Activated CD8-positive, alpha-beta memory T cell treated with anti-CD3 and anti-CD28 coated beads, Interleukin-2, amount 50 U/mL, for 1 hour (primary cell): Measurements from ENCODE around the gene NOCT.
"Not testable (repeated sequence)": the region's sequence is repeated elsewhere in the genome, so short reads cannot be mapped to it uniquely, and the experiment has no call there.

ENCODE experiments used
- DNase-seq: peaks from one replicate; pipeline ENCODE4 v3.0.0-alpha.2; 2020; ENCODE audit errors: extremely low read depth

The NOCT gene

DNA sequence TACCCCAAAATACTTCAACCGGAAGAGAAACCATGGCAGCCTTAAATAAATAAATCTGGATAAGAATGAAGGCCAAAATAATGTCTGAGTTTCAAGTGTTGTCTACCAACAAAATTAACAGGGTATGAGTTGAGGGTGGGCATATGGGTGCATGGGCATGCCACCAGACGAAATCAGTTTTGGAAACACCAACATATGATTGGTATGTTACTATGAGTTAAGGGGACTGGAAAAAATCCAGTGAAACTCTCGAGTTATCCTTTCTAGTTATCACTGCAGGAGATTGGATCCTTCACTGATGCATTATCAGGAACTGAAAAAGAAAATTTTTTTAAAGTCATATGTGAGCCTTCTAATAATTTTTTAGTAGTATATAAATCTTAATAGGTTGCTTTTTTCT lies 32.4 kb downstream of the NOCT start:
- DNase-seq = no peak

DNA sequence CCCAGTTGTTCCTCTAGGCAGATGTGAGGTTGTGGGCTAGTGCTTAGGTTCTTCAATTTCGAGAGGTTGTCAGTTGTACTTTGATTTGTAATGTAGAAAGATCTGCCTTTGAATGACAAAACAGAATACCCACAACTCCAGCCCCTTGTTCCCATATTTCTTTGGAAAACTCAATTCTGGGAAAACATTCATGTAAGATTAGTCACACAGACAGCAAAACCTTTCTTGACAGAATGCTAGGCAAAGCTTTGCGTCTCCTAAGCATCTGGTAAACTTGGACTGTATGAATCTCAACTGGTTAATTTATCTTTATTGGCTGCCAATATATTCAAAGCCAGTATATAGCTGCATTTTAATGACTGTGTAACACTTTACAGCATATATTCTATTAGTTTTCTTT lies 34.9 kb downstream of the NOCT start:
- DNase-seq = no peak

DNA sequence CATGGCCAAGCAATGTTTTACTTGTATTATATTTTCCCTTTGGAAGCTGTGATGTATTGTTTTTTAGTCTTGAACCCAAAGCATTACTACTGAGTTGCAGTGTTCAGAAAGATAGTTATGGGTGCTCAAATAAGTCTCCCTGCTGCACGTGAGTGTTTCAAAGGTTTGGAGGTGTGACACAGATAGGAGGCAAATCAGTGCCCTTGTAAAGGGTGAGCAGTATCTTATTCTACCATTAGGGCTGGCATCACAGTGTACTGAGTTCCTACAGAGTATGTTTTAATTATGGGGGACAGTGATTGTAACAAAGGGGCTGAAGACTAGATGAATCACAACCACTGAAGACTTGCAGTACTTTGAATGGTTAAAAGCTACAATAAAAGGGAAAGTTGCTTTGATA lies 38.3 kb downstream of the NOCT start:
- DNase-seq = no peak

DNA sequence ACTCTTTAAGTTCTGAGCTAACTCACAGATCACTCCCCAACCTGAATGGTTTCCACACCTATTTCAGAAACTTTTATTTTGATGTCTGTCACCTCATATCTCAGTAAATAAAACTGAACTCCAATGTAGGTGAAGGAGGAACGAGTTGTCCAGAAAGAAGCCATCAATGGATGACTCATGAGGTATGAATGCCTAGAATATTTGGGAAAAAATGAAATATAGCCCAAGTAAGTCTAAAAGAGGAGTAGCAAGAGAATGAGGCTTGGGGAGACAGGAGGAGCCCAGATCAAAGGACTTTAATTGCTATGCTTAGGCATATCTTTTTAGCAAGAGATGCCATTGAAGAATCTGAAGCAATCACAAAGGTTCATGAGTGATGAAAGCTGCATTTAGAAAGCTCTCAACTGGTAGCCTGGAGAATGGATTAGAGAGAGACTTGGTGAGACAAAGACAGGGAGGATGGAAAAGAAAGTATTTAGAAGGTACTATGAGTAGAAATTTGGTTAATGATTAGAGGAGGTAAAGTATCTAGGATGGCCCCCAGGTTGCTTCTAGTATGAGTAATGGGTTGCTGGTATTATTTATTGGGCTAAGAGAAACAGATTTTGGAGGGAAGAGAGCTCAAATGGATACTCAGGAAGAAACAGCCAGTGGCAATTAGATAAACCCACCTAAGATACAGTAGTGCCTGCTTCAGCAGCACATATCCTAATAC lies 39.4 kb downstream of the NOCT start:
- no peak for DNase-seq

DNA sequence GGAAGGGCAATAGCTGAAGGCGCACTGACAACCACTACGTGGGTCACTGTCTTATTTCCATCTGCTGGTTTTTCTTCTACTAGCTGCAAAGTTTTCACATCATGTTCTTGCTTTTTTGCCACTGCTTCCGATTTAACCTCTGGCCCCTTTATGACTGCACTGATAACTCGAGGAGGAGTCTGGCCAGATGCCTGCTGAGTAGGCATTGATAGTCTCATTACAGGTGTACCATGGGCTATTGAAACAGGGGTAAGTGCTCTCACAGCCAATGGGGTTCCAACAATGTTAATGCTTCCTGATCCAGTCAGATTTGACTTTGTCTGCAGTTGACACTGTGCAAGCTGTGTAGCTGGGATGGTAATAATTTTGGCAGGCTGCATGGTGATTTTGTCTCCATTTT lies 43.4 kb downstream of the NOCT start:
- DNase-seq = not testable (repeated sequence)

DNA sequence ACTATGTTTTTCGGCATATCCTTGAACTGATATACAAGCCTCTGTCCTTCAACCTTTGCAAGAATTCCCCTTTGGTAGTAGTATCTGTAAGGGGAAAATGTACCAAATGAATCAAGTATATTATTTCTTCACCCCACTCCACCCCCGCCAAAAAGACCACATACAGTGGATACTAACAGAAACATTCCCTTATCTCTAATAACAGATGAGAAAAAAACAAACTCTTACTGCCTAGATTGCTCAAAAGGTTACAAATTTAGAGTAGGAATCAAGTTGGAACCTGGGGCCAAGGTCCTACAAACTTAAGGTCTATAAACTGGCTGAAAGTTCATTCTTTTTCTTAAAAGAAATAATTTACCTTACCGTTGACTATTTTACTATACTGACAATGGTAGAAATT lies 45.0 kb downstream of the NOCT start:
- DNase-seq = no peak

DNA sequence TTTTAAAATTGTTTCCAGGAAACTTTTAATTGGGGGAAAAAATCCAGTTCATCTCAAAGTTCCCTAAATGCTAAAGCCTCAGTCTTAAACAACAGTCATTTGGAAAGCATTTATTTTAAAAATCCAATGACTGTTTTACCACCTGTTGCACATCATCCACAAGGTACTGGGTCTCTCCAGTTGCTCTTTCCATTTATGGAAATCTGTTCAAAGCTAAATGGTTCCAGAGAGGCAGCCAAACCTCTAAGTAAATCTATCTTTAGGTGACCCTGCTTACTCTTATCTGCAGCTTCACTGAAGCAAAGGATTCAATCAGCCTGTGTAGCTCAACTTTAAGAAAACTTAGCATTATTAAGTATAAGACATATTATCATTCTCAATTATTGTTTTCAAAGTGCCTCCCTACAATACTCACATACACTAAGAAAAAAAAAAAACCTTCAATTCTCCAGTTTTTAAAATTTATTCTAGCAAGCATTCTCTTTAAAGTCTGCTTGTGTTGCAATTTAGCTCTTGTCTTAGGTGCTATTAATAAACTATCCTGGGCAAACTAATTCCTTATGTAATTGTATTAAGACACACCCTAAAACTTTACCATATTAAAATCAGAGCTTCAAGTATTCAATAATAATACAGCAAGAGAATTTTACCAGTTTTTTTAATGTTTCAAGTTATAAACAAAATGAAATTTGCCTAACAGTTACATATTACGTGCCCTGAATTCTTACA lies 60.6 kb downstream of the NOCT start:
- DNase-seq = no peak

DNA sequence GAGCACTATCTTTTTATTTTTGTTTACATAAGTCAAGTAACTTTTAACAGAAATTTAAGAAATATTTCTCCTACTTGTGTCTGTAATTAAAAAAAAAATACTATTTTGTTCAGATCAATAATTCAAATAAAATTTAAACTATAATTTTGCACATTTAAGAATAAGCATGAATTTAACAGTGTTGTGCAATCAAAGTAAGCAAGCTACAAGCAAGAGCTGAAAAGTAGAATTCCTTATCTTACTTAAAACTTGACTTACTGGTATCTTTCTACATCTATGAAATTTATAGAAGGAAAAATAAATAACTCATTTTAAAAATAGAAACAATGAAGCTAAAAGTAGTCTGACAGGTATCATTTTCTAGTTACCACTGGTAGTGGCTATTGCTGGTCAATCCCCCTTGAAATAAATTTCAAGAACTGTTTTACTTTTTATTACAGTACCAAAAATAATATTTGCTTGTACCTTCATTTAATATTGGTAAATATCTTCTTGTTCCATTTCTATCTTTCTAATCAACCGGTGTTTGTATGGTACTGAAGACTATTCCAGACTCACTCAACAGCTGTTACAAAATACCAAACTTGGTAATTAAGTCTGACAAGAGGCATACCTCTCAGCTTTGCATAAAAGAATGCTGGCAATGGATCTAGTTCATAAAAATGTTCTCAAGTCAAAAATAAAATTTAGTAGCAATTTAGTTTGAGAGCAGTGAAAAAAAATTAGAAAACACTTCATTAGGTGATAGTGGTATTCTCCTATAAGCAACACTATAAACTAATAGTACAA lies 62.2 kb downstream of the NOCT start:
- no peak for DNase-seq

DNA sequence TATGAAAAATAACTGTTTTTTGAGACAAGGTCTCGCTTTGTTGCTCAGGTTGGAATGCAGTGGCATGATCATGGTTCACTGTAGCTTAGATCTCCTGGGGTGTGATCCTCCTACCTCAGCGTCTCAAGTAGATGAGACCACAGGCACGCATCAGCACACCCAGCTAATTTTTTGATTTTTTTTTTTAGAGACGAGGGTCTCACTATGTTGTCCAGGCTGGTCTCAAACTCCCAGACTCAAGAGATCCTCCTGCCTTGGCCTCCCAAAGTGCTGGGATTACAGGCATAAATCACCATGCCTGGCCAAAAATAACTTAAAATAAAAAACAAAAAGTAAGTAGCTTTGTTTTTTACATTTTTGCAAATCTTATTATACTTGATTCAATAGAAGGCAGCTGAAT lies 63.3 kb downstream of the NOCT start:
- no peak for DNase-seq

DNA sequence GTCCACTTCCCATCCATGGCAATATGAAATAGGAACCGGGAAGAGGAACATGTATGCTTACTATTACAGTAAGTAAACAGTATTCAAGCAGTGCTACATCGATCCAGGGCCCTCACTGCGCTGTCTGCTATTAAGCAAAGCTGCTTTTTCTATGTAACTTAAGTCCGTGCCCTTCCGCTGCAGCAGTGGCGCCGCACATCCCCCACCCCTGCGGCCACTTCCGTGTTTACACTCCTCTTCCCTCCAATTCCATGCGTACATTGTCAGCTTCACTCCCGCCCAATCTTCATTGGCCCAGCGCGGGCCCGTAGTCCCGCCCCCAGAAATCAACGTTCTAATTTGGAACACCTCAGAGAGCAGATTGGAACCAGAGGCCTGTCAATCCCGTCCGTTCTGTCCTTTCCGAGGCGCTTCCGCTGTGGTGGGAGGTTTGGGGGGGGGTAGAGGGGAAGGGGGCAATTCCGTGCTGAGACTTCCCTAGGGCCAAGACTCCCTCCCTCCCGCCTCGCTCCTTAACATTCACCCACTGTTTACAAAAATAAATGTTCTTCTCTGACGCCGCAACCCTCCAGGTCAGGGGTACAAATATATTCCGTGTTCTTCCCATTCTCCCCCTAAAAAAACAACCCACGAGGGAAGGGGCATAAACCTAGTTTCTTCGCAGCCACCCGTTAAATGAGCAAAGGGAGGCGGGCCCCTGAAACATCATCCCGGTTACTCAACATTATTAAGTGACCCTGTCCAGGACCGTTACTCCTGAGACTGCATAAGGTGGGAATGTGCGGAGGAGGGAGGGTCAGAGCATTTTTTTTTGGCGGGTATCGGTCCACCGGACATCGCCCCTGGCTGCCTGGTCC lies 67.4 kb downstream of the NOCT start:
- peak; percentile 77 for DNase-seq

DNA sequence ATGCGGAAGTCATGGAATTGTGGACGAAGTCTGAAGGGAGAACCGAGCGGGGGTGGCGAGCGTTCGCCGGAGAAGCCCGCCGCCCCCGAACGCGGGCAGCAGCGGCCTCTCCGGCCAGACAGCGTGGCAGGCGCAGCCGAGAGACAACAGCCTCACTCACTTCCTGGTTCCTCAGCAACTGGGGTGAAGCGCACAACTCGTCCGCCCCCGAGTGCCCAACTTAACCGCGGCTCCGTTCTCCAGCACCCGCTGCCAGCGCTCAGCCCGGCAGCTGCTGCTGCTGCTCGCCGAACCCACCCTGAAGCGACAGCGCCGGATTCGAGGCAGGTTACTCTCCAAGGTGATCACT lies 68.0 kb downstream of the NOCT start:
- no peak for DNase-seq

DNA sequence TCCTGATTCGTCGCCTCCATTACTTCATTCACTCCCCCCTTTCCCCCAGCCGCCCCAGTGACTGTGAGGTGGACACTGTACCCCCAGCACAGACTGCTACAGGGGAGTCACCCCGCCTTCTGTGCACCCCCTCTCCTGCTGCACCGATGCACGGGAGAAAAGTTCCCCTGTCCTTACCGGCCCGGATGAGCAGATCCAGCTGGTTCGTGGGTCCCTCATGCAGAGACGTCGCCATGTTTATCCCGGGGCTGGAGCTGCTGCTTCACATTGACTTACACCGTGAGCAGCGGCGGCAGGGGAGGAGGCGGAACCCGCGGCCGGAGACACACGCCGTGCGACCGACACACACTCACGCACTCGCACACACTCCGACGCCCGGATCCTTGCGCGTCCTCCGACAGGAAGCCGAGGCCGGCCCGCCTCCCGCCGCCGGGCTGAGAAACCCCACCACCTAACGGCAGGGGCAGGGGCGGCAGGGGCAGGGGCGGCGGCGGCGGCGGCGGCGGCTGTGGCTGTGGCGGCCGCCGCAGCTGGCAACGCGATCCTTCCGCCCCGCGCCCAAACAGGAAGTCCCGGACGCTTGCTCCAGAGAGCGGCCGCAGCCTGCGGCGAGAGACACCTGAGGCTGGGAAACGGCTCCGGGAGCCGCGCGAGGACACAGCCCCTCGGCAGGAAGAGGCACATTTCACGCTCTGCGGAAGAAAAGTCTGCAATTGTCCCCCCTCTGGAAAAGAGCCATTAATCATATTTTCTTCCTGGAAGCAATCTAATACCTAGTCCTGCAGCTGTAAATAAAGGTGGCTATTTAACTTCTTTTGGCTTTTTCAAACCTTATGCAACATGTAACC lies 68.6 kb downstream of the NOCT start:
- DNase-seq = peak; percentile 43

DNA sequence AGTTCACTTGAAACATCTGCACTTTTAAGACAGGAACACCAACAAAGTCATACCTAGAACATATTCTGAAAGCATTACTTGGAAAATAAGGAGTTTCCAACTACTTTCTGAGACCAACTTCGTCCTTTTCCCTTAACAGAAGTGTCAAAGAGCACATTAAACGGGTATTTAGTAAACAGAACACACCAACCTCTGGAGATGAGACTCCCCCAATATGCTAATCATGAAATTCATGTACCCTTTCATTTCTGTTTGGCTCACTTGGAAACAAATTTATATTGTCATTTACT lies 69.2 kb downstream of the NOCT start:
- DNase-seq = no peak

DNA sequence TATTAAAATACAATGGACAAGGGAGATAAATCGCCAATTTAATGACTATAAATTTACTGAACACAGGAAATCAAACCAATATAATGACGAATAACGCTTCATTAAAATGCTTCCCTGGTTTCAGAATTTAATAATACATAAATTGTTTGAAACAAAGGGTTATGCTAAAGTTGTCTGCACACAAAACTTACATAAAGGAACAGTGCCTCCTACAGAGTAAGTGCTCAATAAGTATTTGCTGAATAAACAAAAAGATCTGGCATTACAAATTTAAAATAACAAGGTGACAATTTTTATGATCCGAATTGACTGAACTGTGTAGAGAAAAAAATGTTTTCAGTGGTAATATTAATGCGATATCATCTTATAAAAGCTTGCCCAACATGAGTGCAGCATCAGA lies 69.6 kb downstream of the NOCT start:
- no peak for DNase-seq

DNA sequence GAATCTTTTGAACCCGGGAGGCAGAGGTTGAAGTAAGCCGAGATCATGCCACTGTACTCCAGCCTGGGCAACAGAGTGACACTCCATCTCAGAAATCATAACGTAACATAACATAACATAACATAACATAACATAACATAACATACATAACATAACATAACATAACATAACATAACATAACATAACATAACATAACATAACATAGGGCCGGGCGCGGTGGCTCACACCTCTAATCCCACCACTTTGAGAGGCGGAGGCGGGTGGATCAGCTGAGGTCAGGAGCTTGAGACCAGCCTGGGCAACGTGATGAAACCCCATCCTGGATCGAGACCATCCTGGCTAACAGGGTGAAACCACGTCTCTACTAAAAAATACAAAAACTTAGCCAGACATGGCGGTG lies 76.7 kb downstream of the NOCT start:
- DNase-seq = no peak
